Adrenal gland (tissue), 12 donors: Measurements from ENCODE around the gene C1QTNF9. TPM values are rescaled to one million over a fixed set of nuclear protein-coding genes. Genes with fewer than 3 reads are reported as not detected.

Experiments
- DNase-seq, 7 donors: peaks; one replicate each; pipeline ENCODE4 v3.0.0-alpha.2; 2019 to 2020
- H3K27ac ChIP-seq, 5 donors: fragments of 200-600 bp; sonication (generic) in 4 of 5; 1 replicate in 3 of 5; 2 replicates in 2 of 5; pipeline versions ENCODE4 v1.5.1 to v1.8.0; 2016 to 2020; ENCODE audit warnings: mild to moderate bottlenecking in 1 of 5
- H3K27me3 ChIP-seq: fragments of 200-600 bp; 2 replicates; pipeline ENCODE4 v1.8.0; 2021
- H3K36me3 ChIP-seq, 2 donors: fragments of 200-600 bp; replicated peaks in 1 of 2; 1 replicate in 1 of 2; 2 replicates in 1 of 2; pipeline versions ENCODE4 v1.5.1 to v1.8.0; 2018 to 2022
- H3K4me1 ChIP-seq, 2 donors: fragments of 200-600 bp; replicated peaks in 1 of 2; 1 replicate in 1 of 2; 2 replicates in 1 of 2; pipeline versions ENCODE4 v1.5.1 to v1.8.0; 2018 to 2021
- H3K4me3 ChIP-seq, 4 donors: fragments of 200-600 bp; sonication (generic) in 3 of 4; one replicate each; pipeline ENCODE4 v1.5.1; 2016 to 2018
- H3K9me3 ChIP-seq, 3 donors: fragments of 200-600 bp; sonication (generic) in 1 of 3; replicated peaks in 1 of 3; 1 replicate in 2 of 3; 2 replicates in 1 of 3; pipeline versions ENCODE4 v1.5.1 to v1.8.0; 2016 to 2021
- CTCF ChIP-seq, 6 experiments: fragments of 450-650 bp in 4 of 6; fragments of 200-600 bp in 2 of 6; sonication (generic) in 1 of 6; IDR thresholded peaks; 1 replicate in 5 of 6; 2 replicates in 1 of 6; pipeline versions ENCODE4 v1.5.1 to v1.8.0; 2016 to 2021; ENCODE audit warnings: antibody characterized with exemption in 6 of 6, mild to moderate bottlenecking in 2 of 6, moderate library complexity in 1 of 6
- POLR2A ChIP-seq, 2 donors: fragments of 450-650 bp; IDR thresholded peaks; one replicate each; pipeline ENCODE4 v1.6.1; 2017; ENCODE audit warnings: antibody characterized with exemption in 2 of 2, mild to moderate bottlenecking in 2 of 2, moderate library complexity in 1 of 2
- WGBS, 4 donors: extraction: QIAGEN DNeasy Blood & Tissue Kit in 2 of 4; methylation state at CpG; one replicate each; pipeline versions ENCODE4 v1.1.5 to v1.1.7; 2013 to 2017; 5-methylcytosine and 5-hydroxymethylcytosine counted together
- intact Hi-C, 2 donors: fragments of 100-400 bp; cut with DNase I; formaldehyde crosslinking; loops; one replicate each; pipeline versions ENCODE4 v1.14.1 to v1.15.0; 2022 to 2023
- polyA plus RNA-seq, 3 donors: library from polyadenylated mRNA; stranded (reverse); fragments of 200-250 nt in 2 of 3; fragments of 350-450 nt in 1 of 3; fragmentation: Illumina TruSeq in 1 of 3; extraction: RNeasy Lipid Tissue Mini Kit (QIAGEN cat#74804) in 1 of 3; gene quantifications; one replicate each; pipeline ENCODE4 v1.2.3, GENCODE V29; 2013 to 2014
- total RNA-seq, 9 donors: library from RNA; depleted of rRNA in 4 of 9; stranded (reverse); fragments of >200 nt in 4 of 9; fragments of 120-200 nt in 1 of 9; fragmentation: NEBNext Ultra II Directional in 1 of 9; extraction: Animal tissue kit (Norgen Biotek cat#: 25700) in 1 of 9; gene quantifications; one replicate each; pipeline versions ENCODE4 v1.1.0 to v1.2.4, GENCODE V29; 2013 to 2023
- donor health status: healthy with polysubstance abuse.
- donor health status: Bipolar disorder and iron deficiency.
- donor health status: DM: yes; HTN: yes; CAD: no.
- donor health status: DM: no; HTN: no; CAD: no.
- donor health status: DM: no; HTN: no; CAD: no.
- donor health status: DM: yes; HTN: yes; CAD: no.

The C1QTNF9 gene
- total and polyA plus RNA-seq, 12 donors, result 0.11 to 0.94 (median 0.16) TPM; not detected in 9

- H3K9me3 ChIP-seq, result no peaks in the 10 kb centered on the region
- H3K27ac ChIP-seq, result peak overlapping the region in 3 of 5 donors; percentile 6 to 52 (median 40)
- intact Hi-C loops, result no loop called here
- peaks cover 0 to 6% of the 10 kb centered on the region in 2 donors for H3K36me3 ChIP-seq
- no peak overlapping the region for H3K4me3 ChIP-seq
- no peaks in the 10 kb centered on the region for H3K27me3 ChIP-seq
- WGBS, 4 donors, result 79 to 85% (median 80%) methylated on average over 8 of the region's 8 CpGs
- peaks cover 31 to 36% of the 10 kb centered on the region in 2 donors for H3K4me1 ChIP-seq
- DNase-seq, result peak in 3 of 7 donors; percentile 38 to 60 (median 51)
- TF ChIP-seq POLR2A (IDR thresholded peaks at IDR 0.05) (no peak), CTCF (IDR thresholded peaks at IDR 0.05) (no peak)
Measured at GRCh38 chr13:24279327-24280110, 29.9 kb upstream of the C1QTNF9 start.

DNA sequence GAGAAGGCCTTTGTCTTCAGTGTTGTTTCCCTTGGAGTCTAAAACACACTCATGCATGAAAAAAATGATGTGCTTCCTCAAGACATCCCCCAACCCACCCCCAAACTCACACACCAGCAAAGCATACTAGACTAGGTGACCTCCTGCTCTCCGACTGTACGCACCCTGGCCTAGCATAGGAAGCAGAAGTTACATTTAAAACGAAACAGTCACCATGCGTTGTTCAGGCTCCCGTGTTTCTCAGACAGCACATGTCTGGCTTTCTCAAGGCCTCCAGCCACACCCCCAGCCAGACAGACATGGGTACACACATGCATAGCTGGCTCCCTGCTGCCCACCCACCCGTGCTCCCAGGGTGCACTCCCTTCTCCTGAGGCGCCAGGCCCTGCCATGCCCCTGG lies 28.7 kb upstream of the C1QTNF9 start:
- Histone ChIP-seq H3K9me3 (no peaks in the 10 kb centered on the region), H3K4me3 (no peak overlapping the region), H3K4me1 (peaks cover 31 to 36% of the 10 kb centered on the region in 2 donors), H3K36me3 (peaks cover 0 to 18% of the 10 kb centered on the region in 2 donors), H3K27me3 (no peaks in the 10 kb centered on the region), H3K27ac (peak overlapping the region in 4 of 5 donors; percentile 28 to 52 (median 46))
- WGBS, 4 donors, result 49 to 61% (median 56%) methylated on average over 7 of the region's 7 CpGs
- intact Hi-C loops, result no loop called here
- peak in 6 of 7 donors; percentile 41 to 69 (median 55) for DNase-seq
- TF ChIP-seq POLR2A (IDR thresholded peaks at IDR 0.05) (no peak), CTCF (IDR thresholded peaks at IDR 0.05) (no peak)

GRCh38 chr13:24281188-24282008 lies 28.0 kb upstream of the C1QTNF9 start:
- intact Hi-C loops, result no loop called here

More at GRCh38 chr13:24281188-24282008, 28.0 kb upstream of the C1QTNF9 start:
- DNase-seq, result peak in 4 of 7 donors; percentile 35 to 47 (median 45)
- Histone ChIP-seq H3K27me3 (no peaks in the 10 kb centered on the region), H3K4me3 (no peak overlapping the region), H3K9me3 (no peaks in the 10 kb centered on the region), H3K36me3 (peaks cover 0 to 25% of the 10 kb centered on the region in 2 donors), H3K27ac (peak overlapping the region in 4 of 5 donors; percentile 28 to 52 (median 46)), H3K4me1 (peaks cover 31 to 36% of the 10 kb centered on the region in 2 donors)
- TF ChIP-seq CTCF (IDR thresholded peaks at IDR 0.05), result no peak
- TF ChIP-seq POLR2A (IDR thresholded peaks at IDR 0.05), result no peak
- 70 to 88% (median 82%) methylated on average over 6 to 18 of the region's 18 CpGs for WGBS, 4 donors
